ENCODE results near the gene SPTBN4.

The SPTBN4 gene

DNA sequence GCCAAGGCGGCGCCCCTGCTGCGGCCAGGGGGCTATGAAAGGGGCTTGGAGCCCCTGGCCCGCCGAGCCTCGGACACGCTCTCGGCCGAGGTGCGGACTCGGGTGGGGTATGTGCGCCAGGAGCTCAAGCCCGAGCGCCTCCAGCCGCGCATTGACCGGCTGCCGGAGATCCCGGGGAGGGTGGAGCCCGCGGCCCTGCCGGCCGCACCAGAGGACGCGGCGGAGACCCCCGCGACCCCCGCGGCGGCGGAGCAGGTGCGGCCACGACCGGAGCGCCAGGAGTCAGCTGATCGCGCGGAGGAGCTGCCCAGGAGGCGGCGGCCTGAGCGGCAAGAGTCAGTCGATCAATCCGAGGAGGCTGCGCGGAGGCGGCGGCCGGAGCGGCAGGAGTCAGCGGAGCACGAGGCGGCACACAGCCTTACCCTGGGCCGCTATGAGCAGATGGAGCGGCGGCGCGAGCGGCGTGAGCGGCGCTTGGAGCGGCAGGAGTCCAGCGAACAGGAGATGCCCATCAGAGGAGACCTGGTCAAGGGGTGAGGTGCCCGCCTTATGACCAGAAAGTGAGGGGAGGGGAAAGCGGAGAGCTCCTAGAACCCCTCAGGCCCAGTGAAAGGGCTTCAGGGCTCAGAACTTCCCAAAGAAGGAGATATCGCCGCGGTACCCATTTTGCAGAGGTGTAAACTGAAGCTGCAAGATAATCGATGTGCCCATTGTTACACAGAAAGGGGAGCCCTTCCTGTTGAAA is 101.1 kb downstream of the SPTBN4 start:
- DNase-seq = no peak

DNA sequence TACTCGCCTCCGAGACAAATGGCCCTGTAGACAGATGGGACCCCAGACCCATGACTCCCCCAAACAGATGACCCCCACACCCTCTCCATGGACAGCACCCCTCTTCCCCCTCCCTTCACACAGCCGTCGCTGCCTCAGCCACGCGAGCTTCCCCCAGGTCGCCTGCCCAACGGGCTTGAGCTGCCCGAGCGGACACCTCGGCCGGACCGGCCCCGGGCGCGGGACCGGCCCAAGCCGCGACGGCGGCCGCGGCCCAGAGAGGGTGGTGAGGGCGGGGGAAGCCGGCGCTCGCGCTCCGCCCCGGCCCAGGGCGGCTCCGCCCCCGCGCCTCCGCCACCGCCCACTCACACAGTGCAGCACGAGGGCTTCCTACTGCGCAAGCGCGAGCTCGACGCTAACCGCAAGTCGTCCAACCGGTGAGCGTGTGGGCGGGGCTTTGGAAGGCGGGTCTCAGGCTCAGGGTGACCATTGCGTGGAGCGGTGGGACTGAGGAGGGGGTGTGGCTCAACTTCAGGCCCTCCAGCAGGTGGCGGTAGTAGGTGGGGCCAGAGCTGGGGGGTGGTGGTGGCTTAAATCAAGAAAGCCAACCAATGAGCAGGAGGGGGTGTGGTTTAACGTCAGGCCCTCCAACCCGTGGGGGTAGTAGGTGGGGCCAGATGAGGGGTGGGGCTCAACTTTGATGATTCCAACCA is 103.7 kb downstream of the SPTBN4 start:
- DNase-seq = peak; percentile 99

DNA sequence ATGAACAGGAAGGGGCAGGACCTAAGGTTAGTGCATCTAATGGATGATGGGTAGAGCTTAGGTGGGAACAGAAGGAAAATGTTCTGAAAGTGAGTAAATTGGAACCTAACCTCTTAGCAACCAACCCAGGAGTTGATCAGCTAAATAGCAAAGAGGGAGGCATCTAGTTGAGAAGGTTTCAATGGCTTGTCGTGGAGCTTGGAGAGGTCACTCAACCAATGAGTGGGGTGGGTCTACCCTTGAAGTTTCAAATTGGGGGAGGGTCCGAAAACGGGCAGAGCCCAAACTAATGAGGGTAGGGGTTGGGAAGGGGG is 104.2 kb downstream of the SPTBN4 start:
- no peak for DNase-seq

DNA sequence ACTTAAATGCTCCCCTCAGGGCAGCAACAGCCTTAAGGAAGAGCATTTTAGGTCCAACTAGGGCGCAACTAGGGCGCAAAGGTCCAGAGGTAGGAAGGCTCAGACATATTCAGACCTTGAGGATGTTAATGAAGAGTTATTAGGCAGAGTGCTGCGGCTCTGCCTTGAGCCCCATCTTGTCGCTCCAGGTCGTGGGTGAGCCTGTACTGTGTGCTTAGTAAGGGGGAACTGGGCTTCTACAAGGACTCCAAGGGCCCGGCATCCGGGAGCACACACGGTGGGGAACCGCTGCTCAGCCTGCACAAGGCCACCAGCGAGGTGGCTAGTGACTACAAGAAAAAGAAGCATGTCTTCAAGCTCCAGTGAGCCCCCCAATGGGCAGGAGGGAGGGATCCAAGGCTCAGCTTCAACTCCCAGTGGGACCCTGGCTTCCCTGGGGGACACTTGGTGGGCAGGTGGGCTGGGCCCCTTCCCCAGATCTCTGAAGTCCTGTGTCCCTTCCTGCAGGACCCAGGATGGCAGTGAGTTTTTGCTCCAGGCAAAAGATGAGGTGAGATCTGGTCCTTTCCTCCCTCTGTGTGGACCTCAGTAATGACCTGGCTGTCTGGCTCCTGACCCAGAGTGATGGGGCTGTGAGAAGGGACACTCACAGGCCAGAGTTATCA is 105.2 kb downstream of the SPTBN4 start:
- no peak for DNase-seq

DNA sequence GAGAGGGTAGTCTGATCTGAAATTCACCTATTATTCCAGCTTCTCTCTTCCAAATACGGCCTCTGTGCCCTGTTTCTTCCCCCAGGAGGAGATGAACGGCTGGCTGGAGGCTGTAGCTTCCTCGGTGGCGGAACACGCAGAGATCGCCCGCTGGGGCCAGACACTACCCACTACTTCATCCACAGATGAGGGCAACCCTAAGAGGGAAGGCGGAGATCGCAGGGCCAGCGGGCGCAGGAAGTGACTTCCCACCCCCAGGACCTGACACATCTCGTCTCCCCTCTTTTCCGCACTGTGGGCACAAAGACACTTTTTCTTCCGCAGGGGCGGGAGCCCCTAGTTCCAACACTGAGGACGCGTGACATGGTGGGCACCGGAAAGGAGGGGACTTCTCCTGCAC is 108.5 kb downstream of the SPTBN4 start:
- DNase-seq = no peak

DNA sequence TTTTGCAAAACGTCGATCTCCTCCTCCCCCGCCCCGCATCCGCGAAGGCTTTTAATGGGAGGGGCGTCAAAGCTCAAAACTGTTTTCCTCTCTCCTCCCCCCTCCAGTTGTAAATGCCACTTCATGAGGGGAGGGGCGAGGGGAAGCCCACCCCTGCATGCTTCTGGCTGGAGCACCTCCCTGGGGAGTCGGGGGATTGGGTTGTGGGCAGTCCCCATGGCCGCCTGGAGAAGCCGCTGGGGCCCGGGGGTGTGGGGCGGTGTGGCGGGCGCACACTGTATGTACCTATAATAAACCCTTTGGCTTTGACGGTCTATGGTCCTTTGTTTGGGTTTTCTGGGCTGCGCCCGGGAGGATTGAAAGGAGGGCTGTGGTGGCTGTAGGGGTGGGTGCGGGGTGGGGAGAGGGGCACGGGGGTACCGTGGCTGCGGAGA is 109.4 kb downstream of the SPTBN4 start:
- DNase-seq = no peak

DNA sequence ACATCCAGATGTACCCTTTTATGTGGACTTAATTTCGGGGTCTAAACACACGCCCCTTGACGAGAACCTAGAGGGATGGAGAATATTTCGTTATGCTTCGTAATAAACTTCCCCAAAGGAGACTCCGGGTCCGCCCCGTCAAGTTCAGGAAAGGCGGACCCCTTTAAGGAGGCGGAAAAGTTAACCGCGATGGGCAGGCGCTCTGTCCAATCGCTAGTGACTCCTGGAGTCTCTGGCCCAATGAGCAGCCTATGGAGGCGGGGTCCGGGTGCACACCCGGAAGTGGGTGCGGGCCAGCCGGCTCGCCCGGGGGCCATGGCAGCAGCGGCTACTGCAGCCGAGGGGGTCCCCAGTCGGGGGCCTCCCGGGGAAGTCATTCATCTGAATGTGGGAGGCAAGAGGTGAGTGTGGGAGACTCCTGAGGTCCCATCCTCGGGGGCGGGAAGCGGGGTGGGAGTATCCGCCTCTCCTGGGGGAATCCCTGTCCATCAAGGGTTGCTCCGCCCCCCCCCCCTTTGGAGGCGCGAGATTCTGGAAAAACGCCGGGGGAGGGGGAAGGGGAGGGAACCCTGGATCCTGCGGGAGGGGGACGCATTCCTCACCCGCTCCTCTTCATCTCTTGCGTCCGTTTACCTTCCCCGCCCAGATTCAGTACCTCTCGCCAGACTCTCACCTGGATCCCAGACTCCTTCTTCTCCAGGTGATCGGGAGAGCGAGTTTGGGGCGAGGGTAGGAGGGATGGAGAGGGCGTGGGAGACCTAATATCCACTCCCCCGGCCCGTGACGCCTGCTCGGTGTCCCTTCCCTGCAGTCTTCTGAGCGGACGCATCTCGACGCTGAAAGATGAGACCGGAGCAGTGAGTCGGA is 110.0 kb downstream of the SPTBN4 start, which contains the start of gene SHKBP1:
Gene SHKBP1 (plus strand): TSS at position 289 of the 867 bp plus-strand sequence. CDS start 27 bp downstream, at position 316.
- peak; percentile 93 for DNase-seq

DNA sequence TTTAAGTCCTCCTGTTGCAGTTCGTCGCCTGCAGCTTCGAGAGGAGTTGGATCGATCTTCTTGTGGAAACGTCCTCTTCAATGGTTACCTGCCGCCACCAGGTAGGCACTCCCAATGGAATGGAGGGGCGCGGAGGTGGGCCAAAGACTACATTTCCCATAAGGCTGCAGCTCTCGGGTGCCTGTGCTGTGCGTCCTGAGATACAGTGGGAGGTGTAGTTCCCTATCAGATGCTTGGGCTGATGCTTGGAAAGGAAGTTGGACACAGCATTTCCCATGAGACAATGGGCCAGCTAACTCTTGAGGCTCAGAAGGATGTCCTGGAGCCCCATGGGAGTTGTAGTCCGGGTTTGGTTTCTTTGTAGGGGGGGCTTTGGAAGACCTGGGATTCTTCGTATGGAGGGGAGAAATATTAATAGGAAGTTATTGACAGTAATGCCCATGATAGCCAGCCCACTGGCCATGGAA is 111.7 kb downstream of the SPTBN4 start:
- DNase-seq = no peak

DNA sequence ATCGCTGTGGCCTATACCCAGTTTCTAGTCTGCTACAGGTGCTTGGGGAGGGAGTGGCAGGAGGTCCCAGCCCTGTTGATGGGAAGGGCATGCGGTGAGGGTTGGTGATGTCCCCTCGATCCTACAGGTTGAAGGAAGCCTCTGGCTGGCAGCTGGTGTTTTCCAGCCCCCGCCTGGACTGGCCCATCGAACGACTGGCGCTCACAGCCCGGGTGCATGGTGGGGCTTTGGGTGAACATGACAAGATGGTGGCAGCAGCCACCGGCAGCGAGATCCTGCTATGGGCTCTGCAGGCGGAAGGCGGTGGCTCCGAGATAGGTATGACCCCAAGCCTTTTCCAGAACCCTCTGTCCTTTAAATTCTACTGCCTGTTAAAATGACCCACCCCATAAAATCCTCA is 113.8 kb downstream of the SPTBN4 start:
- no peak for DNase-seq

DNA sequence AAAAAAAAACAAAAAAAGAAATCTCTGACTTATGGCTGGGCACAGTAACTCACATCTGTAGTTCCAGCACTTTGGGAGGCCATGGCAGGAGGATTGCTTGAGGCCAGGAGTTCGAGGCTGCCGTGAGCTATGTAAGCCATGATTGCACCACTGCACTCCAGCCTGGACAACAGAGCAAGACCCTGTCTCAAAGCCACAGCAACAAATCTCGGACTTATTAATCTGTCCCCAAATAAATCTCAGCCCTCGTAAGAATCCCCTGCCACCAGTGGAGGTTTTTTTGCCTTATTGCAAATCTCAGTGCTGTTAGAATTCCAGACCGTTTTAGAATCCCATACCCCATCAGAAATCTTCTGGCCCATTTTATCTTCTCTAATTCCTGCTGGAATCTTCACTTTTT is 114.7 kb downstream of the SPTBN4 start:
- no peak for DNase-seq

DNA sequence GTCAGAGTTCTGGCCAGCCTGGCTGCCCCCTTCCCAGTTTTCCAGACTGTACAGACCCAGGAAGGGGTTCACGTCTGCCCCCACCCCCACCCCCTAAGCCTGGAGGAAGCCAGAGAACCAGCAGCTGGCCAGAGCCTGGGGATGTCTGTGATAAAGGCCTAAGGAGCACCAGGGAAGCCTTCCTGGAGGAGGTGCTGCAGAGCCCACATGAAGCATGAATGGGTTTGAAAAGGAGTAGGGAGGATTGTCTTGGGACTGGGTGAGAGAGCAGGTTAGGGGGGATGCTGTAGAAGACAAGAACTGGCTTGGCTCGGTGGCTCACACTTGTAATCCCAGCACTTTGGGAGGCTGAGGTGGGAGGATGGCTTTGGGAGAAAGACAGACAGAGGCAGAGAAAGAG is 115.7 kb downstream of the SPTBN4 start:
- DNase-seq = no peak

DNA sequence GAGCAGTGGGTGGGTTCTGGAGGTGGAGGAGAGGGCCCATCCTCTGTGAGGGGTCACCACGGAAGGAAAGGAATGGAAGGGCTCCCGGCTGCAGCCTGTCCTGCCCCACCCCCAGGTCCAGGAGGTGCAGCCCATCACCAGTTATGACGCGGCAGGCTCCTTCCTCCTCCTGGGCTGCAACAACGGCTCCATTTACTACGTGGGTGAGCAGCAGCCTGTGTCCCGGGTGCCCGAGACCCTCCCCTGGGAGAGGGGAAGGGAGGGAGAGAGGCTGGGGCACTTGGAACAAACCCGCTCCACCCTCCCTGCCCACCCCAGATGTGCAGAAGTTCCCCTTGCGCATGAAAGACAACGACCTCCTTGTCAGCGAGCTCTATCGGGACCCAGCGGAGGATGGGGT is 116.5 kb downstream of the SPTBN4 start:
- DNase-seq = no peak

DNA sequence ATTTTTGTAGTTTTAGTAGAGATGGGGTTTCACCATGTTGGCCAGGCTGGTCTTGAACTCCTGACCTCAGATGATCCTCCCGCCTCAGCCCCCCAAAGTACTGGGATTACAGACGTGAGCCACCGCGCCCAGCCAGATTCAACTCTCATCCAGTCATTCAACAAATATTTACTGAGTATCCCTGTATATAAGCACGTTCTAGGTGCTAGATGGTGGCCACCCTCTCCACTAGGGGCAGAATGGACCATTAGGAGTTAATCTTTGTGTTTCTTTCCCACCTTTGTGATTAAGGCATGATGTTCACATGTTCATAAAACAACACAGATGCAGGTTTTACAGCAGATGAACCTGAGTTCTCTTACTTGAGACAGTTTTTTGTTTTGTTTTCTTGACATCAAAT is 117.2 kb downstream of the SPTBN4 start:
- DNase-seq = no peak

DNA sequence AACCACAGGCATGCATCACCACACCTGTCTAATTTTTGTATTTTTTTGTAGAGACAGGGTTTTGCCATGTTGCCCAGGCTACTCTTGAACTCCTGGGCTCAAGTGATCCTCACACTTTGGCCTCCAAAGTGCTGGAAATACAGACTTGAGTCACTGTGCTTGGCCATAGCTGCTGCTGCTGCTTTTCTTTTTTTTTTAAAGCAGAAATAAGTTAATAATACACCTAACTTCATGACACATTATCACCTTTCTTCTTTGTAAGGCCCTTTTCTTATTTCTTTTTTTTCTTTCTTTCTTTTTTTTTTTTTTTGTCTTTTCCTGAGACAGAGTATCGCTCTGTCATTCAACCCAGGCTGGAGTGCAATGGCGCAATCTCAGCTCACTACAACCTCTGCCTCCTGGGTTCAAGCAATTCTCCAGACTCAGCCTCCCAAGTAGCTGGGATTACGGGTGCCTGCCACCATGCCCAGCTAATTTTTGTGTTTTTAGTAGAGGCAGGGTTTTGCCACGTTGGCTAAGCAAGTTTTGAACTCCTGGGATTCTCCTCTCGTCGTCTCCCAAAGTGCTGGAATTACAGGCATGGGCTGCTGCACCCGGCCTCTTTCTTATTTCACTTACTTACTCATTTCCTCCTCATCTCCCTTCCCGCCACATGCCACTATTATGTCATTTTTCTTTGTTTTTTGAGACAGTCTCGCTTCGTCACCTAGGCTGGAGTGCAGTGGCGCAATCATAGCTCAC is 118.6 kb downstream of the SPTBN4 start:
- DNase-seq = no peak

DNA sequence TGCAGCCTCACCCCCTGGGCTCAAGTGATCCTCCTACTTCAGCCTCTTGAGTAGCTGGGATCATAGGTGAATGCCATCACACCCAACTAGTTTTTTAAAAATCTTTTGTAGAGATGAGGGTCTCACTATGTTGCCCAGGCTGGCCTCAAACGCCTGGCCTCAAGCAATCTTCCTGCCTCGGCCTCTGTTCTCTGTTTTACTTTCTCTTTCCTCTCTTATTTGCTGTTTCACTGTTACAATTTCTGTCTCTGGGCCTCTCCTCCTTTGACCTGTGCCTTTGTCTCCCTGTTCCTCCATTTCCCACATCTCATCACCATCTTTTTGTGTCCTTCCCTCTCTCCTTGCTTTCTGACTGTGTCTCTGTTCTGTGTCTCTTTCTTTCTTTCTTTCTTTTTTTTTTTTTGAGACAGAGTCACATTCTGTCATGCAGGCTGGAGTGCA is 119.2 kb downstream of the SPTBN4 start:
- no peak for DNase-seq

DNA sequence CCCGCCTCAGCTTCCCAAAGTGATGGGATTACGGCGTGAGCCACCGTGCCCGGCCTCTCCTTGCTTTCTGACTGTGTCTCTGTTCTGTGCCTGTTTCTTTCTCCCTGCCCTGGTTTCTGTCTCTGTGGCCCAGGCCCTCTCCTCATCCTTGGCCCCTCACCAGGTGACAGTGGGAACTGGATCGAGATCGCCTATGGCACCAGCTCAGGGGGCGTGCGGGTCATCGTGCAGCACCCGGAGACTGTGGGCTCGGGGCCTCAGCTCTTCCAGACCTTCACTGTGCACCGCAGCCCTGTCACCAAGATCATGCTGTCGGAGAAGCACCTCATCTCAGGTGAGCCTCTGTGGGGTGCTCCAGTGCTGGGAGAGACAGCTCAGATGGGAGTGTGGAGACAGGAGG is 119.8 kb downstream of the SPTBN4 start:
- no peak for DNase-seq

DNA sequence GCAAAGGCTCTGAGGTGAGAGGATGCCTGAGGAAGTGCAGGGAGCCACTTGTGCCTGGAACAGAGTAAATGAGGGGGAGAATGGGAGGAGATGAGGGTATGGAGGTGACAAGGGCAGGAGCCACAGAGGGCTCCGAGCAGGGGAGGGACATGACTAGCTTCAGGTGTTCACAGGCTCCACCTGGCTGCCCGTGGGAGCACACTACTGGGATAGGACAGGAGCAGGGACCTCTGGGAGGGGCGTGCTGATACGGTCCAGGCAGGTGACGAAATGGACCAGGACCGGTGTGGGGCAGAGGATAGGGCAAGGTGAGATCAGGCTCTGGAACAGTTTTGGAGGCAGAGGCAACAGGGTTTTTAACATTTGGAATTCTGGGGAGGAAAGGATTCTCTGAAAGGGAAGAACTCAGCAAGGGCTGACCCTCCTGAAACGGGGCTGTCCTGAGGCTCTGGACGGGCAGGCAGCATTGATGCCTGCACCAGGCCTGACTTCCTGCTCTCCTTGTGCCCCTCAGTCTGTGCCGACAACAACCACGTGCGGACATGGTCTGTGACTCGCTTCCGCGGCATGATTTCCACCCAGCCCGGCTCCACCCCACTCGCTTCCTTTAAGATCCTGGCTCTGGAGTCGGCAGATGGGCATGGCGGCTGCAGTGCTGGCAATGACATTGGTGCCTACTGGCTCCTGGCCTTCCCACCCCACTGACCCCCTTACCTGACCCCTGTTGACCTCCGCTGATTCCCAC is 121.5 kb downstream of the SPTBN4 start:
- DNase-seq = no peak

DNA sequence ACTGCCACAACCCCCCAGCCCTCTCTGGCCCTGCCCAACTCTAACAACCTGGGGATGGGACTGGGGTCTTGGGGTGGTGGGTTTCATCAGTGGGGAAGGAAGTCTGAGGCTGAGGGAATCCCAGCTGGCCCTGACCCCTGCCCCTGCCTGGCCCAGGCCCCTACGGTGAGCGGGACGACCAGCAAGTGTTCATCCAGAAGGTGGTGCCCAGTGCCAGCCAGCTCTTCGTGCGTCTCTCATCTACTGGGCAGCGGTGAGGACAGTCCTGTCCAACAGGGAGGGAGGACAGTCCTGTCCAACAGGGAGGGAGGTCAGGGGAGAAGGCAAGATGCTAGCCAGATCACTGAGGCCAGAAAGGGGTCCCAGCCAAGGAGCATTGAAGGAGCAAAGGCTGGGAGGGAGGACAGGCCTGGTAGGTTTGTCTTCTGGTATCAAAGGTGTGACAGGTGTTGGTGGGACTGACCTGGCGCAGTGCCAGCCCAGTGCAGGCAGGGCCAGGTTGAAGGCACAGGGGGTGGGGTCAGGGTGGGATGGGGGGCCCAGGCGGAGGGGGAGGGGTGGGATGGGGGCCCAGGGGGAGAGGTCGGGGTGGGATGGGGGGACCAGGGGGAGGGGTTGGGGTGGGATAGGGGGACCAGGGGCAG is 122.2 kb downstream of the SPTBN4 start:
- no peak for DNase-seq

DNA sequence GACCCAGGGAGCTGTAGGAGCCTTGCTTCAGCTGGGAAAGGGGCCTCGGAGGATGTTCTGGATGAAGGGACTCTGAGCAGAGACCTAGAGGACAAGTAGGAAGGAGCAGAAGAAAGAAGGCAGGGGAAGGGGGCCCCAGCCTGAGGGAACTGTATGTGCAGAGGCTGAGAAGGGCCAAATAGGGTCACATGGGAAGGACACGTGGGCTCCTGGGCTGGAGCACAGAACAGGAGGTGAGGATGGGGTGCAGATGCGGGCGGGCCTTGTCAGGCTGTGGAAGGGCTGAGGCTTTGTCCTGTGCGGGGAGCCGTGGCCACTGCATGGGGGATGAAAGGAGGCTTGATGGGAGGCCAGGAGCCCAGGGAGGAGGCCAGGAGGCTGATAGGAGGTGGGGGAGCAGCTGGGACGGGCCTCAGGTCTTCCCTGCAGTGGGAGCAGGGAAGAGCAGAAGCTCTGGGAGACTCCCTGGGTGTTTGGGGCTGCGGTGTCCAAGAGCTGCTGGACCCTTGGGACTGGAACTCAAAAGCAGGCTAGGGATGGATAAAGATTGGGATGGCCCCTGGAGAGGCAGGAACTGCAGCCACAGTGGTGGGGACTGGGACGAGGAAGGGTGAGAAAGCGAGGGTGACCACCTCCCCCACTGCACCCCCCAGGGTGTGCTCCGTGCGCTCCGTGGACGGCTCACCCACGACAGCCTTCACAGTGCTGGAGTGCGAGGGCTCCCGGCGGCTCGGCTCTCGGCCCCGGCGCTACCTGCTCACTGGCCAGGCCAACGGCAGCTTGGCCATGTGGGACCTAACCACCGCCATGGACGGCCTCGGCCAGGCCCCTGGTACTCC is 123.0 kb downstream of the SPTBN4 start:
- DNase-seq = no peak

Measured in SHP77 treated with DMSO at 0.1 percent for 48 hours (cell line).